ENCODE measurements around the gene FYB2.

GRCh38 chr1:56719171-56719570 lies 100.0 kb downstream of the FYB2 start:
- no peak for TF ChIP-seq POLR2A (IDR thresholded peaks at IDR 0.05)
- TF ChIP-seq CTCF (IDR thresholded peaks at IDR 0.05): no peak
